ENCODE measurements around the gene DENND1B. TPM values are rescaled to one million over a fixed set of nuclear protein-coding genes. Genes with fewer than 3 reads are reported as not detected.

DENND1B gene
- total and polyA plus RNA-seq, 9 of the 15 experiments (the other 6 are each of a cell fraction or from before 2014, with no cell fraction given), result 2.1 to 12.1 (median 7.5) TPM

- TF ChIP-seq CUX1 (CRISPR knock-in tag; IDR thresholded peaks at IDR 0.05), result no peak
- TF ChIP-seq HDAC8 (tag; IDR thresholded peaks at IDR 0.05), result no peak
- no peak for TF ChIP-seq PHF21A (IDR thresholded peaks at IDR 0.05; ENCODE audit: borderline replicate concordance, low read depth)
- TF ChIP-seq DPF2 (IDR thresholded peaks at IDR 0.05), result 0 out of 2 replicates have a peak, but pooled peaks have one; percentile 31
- no peak for TF ChIP-seq WHSC1 (IDR thresholded peaks at IDR 0.05; ENCODE audit: low read length)
- TF ChIP-seq ETV1 (tag; conservative IDR thresholded peaks at IDR 0.05; ENCODE audit: low read depth), result peak; percentile 52; the same call in 1 of the 2 replicates
- TF ChIP-seq MYNN (IDR thresholded peaks at IDR 0.05), result no peak
- no peak for TF ChIP-seq MYNN (CRISPR knock-in tag; IDR thresholded peaks at IDR 0.05)
- TF ChIP-seq FOXJ2 (tag; IDR thresholded peaks at IDR 0.05), result no peak
- TF ChIP-seq CREB1 (IDR thresholded peaks at IDR 0.05), result no peak
- TF ChIP-seq CREB1 (CRISPR knock-in tag; IDR thresholded peaks at IDR 0.05), result no peak
- no peak for TF ChIP-seq SNIP1 (IDR thresholded peaks at IDR 0.05; ENCODE audit: low read depth)
- TF ChIP-seq SMARCA5 (IDR thresholded peaks at IDR 0.05), result no peak
- TF ChIP-seq ZNF12 (CRISPR knock-in tag; IDR thresholded peaks at IDR 0.05), result no peak
- TF ChIP-seq EWSR1 (IDR thresholded peaks at IDR 0.05; ENCODE audit: borderline replicate concordance, low read depth, partially characterized antibody), result no peak
- TF ChIP-seq RNF219 (CRISPR knock-in tag; IDR thresholded peaks at IDR 0.05), result no peak
- 0 out of 2 replicates have a peak, but pooled peaks have one; percentile 13 for TF ChIP-seq ZNF311 (CRISPR knock-in tag; IDR thresholded peaks at IDR 0.05)
- 0 out of 2 replicates have a peak, but pooled peaks have one; percentile 27 for TF ChIP-seq ZBTB33 (CRISPR knock-in tag; IDR thresholded peaks at IDR 0.05)
- TF ChIP-seq COPS2 (conservative IDR thresholded peaks at IDR 0.05), result no peak
These were observed at the start of gene DENND1B (continued) for GRCh38 chr1:197775282-197776262.
